Neural crest cell (in vitro differentiated cells): ENCODE results near the gene ITSN2. TPM values are rescaled to one million over a fixed set of nuclear protein-coding genes. Genes with fewer than 3 reads are reported as not detected.

ENCODE experiments used
- DNase-seq: peaks from one replicate; pipeline ENCODE4 v3.0.0; 2021; ENCODE audit warnings: low read depth, mixed read lengths, low spot score
- H3K27ac Mint-ChIP-seq: one replicate; pipeline ENCODE4 v1.8.0; 2021; ENCODE audit warnings: mild to moderate bottlenecking, mixed read lengths; ENCODE audit not compliant: unreplicated experiment
- H3K27me3 Mint-ChIP-seq: 2 replicates; pipeline ENCODE4 v1.8.0; 2021; ENCODE audit warnings: low read depth, mild to moderate bottlenecking, mixed read lengths
- H3K36me3 Mint-ChIP-seq: 2 replicates; pipeline ENCODE4 v1.8.0; 2021; ENCODE audit warnings: low read depth, mild to moderate bottlenecking, mixed read lengths
- H3K4me1 Mint-ChIP-seq: 2 replicates; pipeline ENCODE4 v1.8.0; 2021; ENCODE audit warnings: mixed read lengths
- H3K4me3 Mint-ChIP-seq: one replicate; pipeline ENCODE4 v1.8.0; 2021; ENCODE audit warnings: mild to moderate bottlenecking, mixed read lengths
- H3K9me3 Mint-ChIP-seq: 2 replicates; pipeline ENCODE4 v1.8.0; 2021; ENCODE audit warnings: mixed read lengths
- total RNA-seq: library from RNA; stranded (reverse); gene quantifications from 2 replicates; pipeline ENCODE4 v1.2.1, GENCODE V29; 2021
- TF ChIP-seq, protein P1 (sequence below): fragments of 200-600 bp; sonication (generic); conservative IDR thresholded peaks from 2 replicates; pipeline ENCODE4 v1.5.0; 2021; ENCODE audit warnings: antibody characterized with exemption, mild to moderate bottlenecking

ITSN2 gene
- total RNA-seq, 1 donor from 2014 or later, result 13.6 TPM

DNA sequence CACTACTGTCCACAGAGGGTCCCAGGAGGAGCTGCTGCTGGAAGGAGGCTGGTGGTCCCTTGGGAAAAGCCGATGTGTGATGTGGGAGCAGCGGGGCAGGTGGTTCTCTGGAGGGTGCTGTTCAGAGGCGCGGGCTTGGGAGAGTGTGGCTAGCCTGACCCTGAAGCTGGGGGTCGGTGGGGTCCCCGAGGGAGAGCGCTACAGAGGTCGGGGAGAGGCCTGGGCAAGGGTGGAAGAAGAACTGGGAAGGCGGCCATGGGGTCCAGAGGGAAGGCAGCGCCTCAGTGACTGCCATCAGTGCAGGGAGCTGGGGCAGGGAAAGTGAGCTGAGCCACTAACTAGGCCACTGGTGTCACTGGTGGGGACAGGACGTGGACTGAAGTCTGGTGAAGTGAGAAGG lies 153.0 kb downstream of the ITSN2 start:
- peaks cover 4% of the 10 kb centered on the region for H3K4me1 Mint-ChIP-seq
- H3K27ac Mint-ChIP-seq, result no peak overlapping the region

GRCh38 chr2:24206714-24207113 lies 153.6 kb downstream of the ITSN2 start:
- no peak for DNase-seq
- Mint-ChIP-seq H3K27ac (peak overlapping the region; percentile 94), H3K4me1 (peaks cover 4% of the 10 kb centered on the region), H3K36me3 (peaks cover 4% of the 10 kb centered on the region), H3K27me3 (no peaks in the 10 kb centered on the region), H3K4me3 (no peak overlapping the region), H3K9me3 (no peaks in the 10 kb centered on the region)
- TF ChIP-seq, protein P1, sequence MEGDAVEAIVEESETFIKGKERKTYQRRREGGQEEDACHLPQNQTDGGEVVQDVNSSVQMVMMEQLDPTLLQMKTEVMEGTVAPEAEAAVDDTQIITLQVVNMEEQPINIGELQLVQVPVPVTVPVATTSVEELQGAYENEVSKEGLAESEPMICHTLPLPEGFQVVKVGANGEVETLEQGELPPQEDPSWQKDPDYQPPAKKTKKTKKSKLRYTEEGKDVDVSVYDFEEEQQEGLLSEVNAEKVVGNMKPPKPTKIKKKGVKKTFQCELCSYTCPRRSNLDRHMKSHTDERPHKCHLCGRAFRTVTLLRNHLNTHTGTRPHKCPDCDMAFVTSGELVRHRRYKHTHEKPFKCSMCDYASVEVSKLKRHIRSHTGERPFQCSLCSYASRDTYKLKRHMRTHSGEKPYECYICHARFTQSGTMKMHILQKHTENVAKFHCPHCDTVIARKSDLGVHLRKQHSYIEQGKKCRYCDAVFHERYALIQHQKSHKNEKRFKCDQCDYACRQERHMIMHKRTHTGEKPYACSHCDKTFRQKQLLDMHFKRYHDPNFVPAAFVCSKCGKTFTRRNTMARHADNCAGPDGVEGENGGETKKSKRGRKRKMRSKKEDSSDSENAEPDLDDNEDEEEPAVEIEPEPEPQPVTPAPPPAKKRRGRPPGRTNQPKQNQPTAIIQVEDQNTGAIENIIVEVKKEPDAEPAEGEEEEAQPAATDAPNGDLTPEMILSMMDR, result no peak

More for the DNA sequence above, 153.0 kb downstream of the ITSN2 start:
- no peak for DNase-seq
- no peaks in the 10 kb centered on the region for H3K27me3 Mint-ChIP-seq
- no peak overlapping the region for H3K4me3 Mint-ChIP-seq
- peaks cover 4% of the 10 kb centered on the region for H3K36me3 Mint-ChIP-seq
- TF ChIP-seq, protein P1, result no peak
- no peaks in the 10 kb centered on the region for H3K9me3 Mint-ChIP-seq

DNA sequence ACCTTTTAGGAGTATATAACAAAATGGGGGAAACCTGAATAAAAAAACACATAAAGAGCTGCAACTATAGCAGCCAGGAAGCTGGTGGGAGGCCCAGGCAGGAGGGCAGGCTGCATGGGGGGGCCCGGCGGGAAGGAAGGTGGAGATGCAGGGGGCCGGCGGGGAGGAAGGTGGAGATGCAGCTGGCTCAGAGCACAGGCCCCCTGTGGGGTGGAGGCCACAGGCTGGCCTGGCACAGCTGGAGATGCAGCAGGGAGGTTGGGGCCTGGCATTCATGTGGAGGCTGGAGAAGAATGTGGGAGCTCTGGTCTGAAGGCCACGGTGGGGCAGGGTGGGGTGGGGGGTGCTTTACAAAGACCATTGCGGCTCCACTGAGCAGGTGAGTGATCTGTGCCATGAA lies 154.1 kb downstream of the ITSN2 start:
- Mint-ChIP-seq H3K9me3 (no peaks in the 10 kb centered on the region), H3K36me3 (peaks cover 4% of the 10 kb centered on the region), H3K27me3 (no peaks in the 10 kb centered on the region), H3K4me3 (no peak overlapping the region), H3K4me1 (peaks cover 4% of the 10 kb centered on the region), H3K27ac (no peak overlapping the region)
- no peak for DNase-seq
- TF ChIP-seq, protein P1, result no peak

DNA sequence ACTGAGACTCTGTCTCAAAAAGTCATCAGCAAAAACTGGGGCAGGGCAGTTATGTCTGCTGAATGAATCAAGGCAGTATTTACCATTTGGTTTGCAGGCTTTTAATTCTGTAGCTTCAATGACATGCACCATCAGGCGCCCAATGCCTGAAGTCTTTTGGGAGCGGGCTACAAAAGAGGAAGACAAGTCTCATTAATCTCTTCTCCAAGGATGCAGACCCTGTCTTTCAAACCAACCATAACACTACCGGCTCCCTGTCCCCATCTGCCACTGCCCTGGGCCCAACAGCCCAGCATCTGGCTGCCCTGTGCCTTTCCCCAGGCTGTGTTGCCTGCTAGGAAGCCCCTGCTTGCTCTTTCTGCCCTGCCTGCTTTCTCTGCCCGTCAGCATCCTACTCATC lies 155.2 kb downstream of the ITSN2 start:
- Mint-ChIP-seq H3K36me3 (peaks cover 4% of the 10 kb centered on the region), H3K9me3 (no peaks in the 10 kb centered on the region), H3K4me1 (peaks cover 4% of the 10 kb centered on the region), H3K27me3 (no peaks in the 10 kb centered on the region), H3K4me3 (no peak overlapping the region), H3K27ac (no peak overlapping the region)
- DNase-seq, result no peak
- TF ChIP-seq, protein P1, result no peak

DNA sequence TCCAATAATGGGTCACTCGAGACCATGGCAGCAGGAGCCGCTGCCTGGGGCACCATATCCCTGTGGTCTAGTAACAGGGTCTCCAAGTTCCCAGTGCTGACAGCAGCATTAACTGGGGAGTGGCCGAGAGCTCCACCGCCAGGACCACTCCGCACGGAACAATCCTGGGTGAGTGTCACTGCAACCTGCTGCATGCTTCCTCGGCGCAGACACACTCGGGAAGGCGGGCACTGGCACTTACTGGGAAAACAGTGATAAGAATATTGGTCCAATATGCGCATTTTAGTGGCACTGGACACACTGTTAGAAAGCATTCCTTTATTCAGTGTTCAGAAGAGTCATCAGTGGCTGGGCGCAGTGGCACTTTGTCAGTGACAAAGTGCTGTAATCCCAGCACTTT lies 155.8 kb downstream of the ITSN2 start:
- TF ChIP-seq, protein P1, result no peak
- no peak overlapping the region for H3K27ac Mint-ChIP-seq
- no peak overlapping the region for H3K4me3 Mint-ChIP-seq
- no peaks in the 10 kb centered on the region for H3K4me1 Mint-ChIP-seq
- no peaks in the 10 kb centered on the region for H3K9me3 Mint-ChIP-seq
- no peaks in the 10 kb centered on the region for H3K27me3 Mint-ChIP-seq
- peaks cover 4% of the 10 kb centered on the region for H3K36me3 Mint-ChIP-seq
- no peak for DNase-seq

DNA sequence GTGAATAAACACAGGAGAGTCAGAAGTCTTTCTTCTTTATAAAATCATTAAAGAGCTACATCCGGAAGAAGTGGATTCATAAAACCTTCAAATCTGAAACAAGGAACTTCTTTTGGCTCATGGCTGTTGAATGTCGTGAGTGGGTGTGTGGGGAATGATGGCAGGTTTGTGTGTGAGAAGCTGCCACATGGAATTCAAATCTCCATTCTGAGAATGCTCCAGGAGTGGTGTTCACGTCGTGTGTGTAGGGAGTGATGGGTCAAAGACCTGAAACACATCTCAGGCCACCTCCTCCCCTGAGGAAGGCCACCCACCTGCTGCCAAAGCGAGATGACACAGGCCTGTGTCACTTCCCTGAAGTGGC lies 156.6 kb downstream of the ITSN2 start:
- Mint-ChIP-seq H3K36me3 (peaks cover 2% of the 10 kb centered on the region), H3K27ac (no peak overlapping the region), H3K4me1 (no peaks in the 10 kb centered on the region), H3K4me3 (no peak overlapping the region), H3K27me3 (no peaks in the 10 kb centered on the region), H3K9me3 (no peaks in the 10 kb centered on the region)
- no peak for DNase-seq
- TF ChIP-seq, protein P1, result no peak
